Panc1 (cell line): ENCODE results near the gene CHPF2. TPM values are rescaled to one million over a fixed set of nuclear protein-coding genes. Genes with fewer than 3 reads are reported as not detected.

Experiments used
- ATAC-seq: fragments of 200-7000 bp; cut with Tn5 transposase; 2 replicates; pipeline ENCODE4 v1.9.1; 2020; ENCODE audit warnings: mild to moderate bottlenecking, moderate library complexity
- BruUV-seq: library from RNA; stranded (reverse); fragments of 400-500 nt; replicated peaks from 2 replicates; lab custom pipeline; 2021; lab: Mats Ljungman, UMichigan
- CTCF ChIA-PET: fragments of 300-600 bp; sonication (Branson Sonifier 250); formaldehyde crosslinking; loops from one replicate; lab custom pipeline; 2022; ENCODE audit warnings: antibody characterized with exemption; lab: Charles Lee
- POLR2A ChIA-PET: fragments of 300-600 bp; sonication (Branson Sonifier 250); formaldehyde crosslinking; loops from one replicate; lab custom pipeline; 2022; ENCODE audit warnings: antibody characterized with exemption; lab: Charles Lee
- DNase-seq: peaks from one replicate; pipeline ENCODE4 v3.0.0-alpha.2; 2010; ENCODE audit warnings: low read depth, low spot score
- H3K27ac ChIP-seq: 2 replicates; pipeline ENCODE4 v1.5.1; 2011; ENCODE audit warnings: mild to moderate bottlenecking, low read length, inconsistent platforms
- H3K27me3 ChIP-seq: fragments of 200-500 bp; sonication (Bioruptor generic); 2 replicates; pipeline ENCODE4 v1.6.0; 2014; ENCODE audit warnings: low read length, inconsistent platforms; ENCODE audit not compliant: control insufficient read depth, insufficient read depth
- H3K36me3 ChIP-seq: fragments of 200-500 bp; sonication (Bioruptor generic); 2 replicates; pipeline ENCODE4 v1.5.1; 2014; ENCODE audit warnings: inconsistent platforms, mild to moderate bottlenecking, low read length, moderate library complexity; ENCODE audit not compliant: control insufficient read depth, insufficient read depth
- H3K4me1 ChIP-seq: 2 replicates; pipeline ENCODE4 v1.5.1; 2011; ENCODE audit warnings: inconsistent platforms, mild to moderate bottlenecking, low read length, moderate library complexity; ENCODE audit not compliant: control insufficient read depth, insufficient read depth
- H3K4me3 ChIP-seq, 2 experiments: 2 replicates each; pipeline ENCODE4 v1.5.1; 2011 to 2012; ENCODE audit warnings: low read depth in 2 of 2, low read length in 2 of 2, mild to moderate bottlenecking in 2 of 2, inconsistent platforms in 1 of 2, moderate library complexity in 1 of 2
- H3K9me3 ChIP-seq: fragments of 200-500 bp; sonication (Bioruptor generic); 2 replicates; pipeline ENCODE4 v1.5.1; 2014; ENCODE audit warnings: low read depth, mild to moderate bottlenecking, inconsistent platforms, low read length, moderate library complexity; ENCODE audit not compliant: control insufficient read depth, insufficient read depth
- CTCF ChIP-seq: fragments of 450-650 bp; IDR thresholded peaks from 2 replicates; pipeline ENCODE4 v1.5.1; 2017; ENCODE audit warnings: mild to moderate bottlenecking
- POLR2AphosphoS5 ChIP-seq: IDR thresholded peaks from 2 replicates; pipeline ENCODE4 v1.6.1; 2012; ENCODE audit warnings: mild to moderate bottlenecking, low read depth, low read length, moderate library complexity
- REST ChIP-seq, 2 experiments: IDR thresholded peaks; 2 replicates each; pipeline ENCODE4 v1.6.1; 2011 to 2012; ENCODE audit warnings: low read depth in 2 of 2, control low read depth in 1 of 2, low read length in 1 of 2, mild to moderate bottlenecking in 1 of 2, moderate library complexity in 1 of 2; ENCODE audit not compliant: insufficient read depth in 1 of 2
- SIN3A ChIP-seq: IDR thresholded peaks from 2 replicates; pipeline ENCODE4 v1.6.1; 2012; ENCODE audit warnings: low read depth, mild to moderate bottlenecking, low read length, moderate library complexity, borderline replicate concordance; ENCODE audit not compliant: insufficient read depth
- TCF7L2 ChIP-seq: IDR thresholded peaks from 2 replicates; pipeline ENCODE4 v1.6.1; 2011; ENCODE audit warnings: mild to moderate bottlenecking, low read depth, low read length, inconsistent platforms
- in situ Hi-C: cut with HindIII; loops from 2 replicates; pipeline ENCODE4 v1.10.0; 2016; ENCODE audit warnings: low sequenced_read_pairs, low pct_unique_long_range_greater_than_20kb
- intact Hi-C: fragments of 100-400 bp; cut with micrococcal nuclease; formaldehyde crosslinking; loops from one replicate; pipeline ENCODE4 v1.10.0; 2022; ENCODE audit not compliant: unreplicated experiment
- total RNA-seq: library from RNA; stranded (reverse); gene quantifications from one replicate; pipeline ENCODE4 v1.2.1, GENCODE V29; 2021; ENCODE audit not compliant: unreplicated experiment

The CHPF2 gene
- total RNA-seq, 1 experiment from 2014 or later, result 44.9 TPM

- intact Hi-C loops, result no loop called here
- in situ Hi-C loops, result no loop called here
- POLR2A ChIA-PET, result no interaction called here
- Histone ChIP-seq H3K9me3 (no peaks in the 10 kb centered on the region), H3K4me3 (no peak overlapping the region), H3K27ac (no peak overlapping the region), H3K27me3 (no peaks in the 10 kb centered on the region), H3K36me3 (no peaks in the 10 kb centered on the region; the same call in none of the 2 replicates), H3K4me1 (peaks cover 12% of the 10 kb centered on the region)
- no TSS peak for BruUV-seq
- DNase-seq, result no peak
- ATAC-seq, result no peak
- CTCF ChIA-PET, result no interaction called here
- TF ChIP-seq CTCF, result no peak
- no peak for TF ChIP-seq TCF7L2
- no peak for TF ChIP-seq POLR2AphosphoS5
- TF ChIP-seq REST (IDR thresholded peaks at IDR 0.05; ENCODE audit: insufficient read depth in 1 of 2, low read depth in 2 of 2, low read length in 1 of 2), result no peak
- no peak for TF ChIP-seq SIN3A
These were observed 3.0 kb downstream of the CHPF2 start for GRCh38 chr7:151235091-151235787.

- intact Hi-C loops (no loop called here), in situ Hi-C loops (no loop called here)
- no peaks in the 10 kb centered on the region; the same call in none of the 2 replicates for H3K36me3 ChIP-seq
- CTCF ChIA-PET, result interaction anchor here (0.6 kb wide), 2 partner anchors 78 to 536 kb away, joined by 3 to 6 read pairs; no protein-coding TSS in a partner anchor
- no peak overlapping the region for H3K27ac ChIP-seq
- no TSS peak for BruUV-seq
- peaks cover 12% of the 10 kb centered on the region for H3K4me1 ChIP-seq
- no peaks in the 10 kb centered on the region for H3K9me3 ChIP-seq
- TF ChIP-seq REST (IDR thresholded peaks at IDR 0.05; ENCODE audit: insufficient read depth in 1 of 2, low read depth in 2 of 2, low read length in 1 of 2) (no peak), CTCF (no peak), POLR2AphosphoS5 (no peak)
- DNase-seq, result no peak
- ATAC-seq, result no peak
- POLR2A ChIA-PET, result no interaction called here
- no peak overlapping the region for H3K4me3 ChIP-seq
- H3K27me3 ChIP-seq, result no peaks in the 10 kb centered on the region
These were observed 4.1 kb downstream of the CHPF2 start for GRCh38 chr7:151236406-151236805.
